Peyer's patch (tissue), 4 donors: ENCODE measurements around the gene HIVEP2.

ENCODE experiments used
- POLR2A ChIP-seq, 2 donors: fragments of 450-650 bp; IDR thresholded peaks; one replicate each; pipeline ENCODE4 v1.5.1; 2017; ENCODE audit warnings: antibody characterized with exemption in 2 of 2, mild to moderate bottlenecking in 2 of 2, moderate library complexity in 2 of 2
- TF ChIP-seq, protein P1 (sequence below), 6 experiments: fragments of 450-650 bp in 4 of 6; fragments of 200-600 bp in 2 of 6; sonication (generic) in 1 of 6; IDR thresholded peaks; one replicate each; pipeline ENCODE4 v1.5.1; 2017 to 2019; ENCODE audit warnings: antibody characterized with exemption in 6 of 6, mild to moderate bottlenecking in 3 of 6, moderate library complexity in 1 of 6

DNA sequence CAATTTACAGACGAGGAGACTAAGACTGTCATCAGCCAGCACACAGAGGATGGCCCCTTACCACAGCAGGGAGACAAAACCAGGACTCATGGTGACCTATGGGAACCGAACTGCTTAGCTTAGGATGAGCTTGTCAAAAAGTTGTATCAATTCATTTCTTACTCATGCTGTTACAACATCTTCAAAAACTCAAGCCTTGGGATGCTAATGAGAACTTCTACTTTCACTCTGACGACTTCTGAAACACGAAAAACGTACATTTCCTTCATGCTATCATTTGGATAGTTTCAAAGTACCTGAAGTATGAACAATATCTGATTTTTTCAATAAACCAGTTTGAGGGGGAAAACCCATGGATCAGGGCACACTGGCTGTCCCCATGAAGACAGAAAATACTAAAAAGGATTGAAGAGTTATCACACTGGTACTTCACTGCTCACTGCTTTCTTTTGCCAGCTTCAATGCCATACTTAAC is 31.9 kb downstream of the HIVEP2 start:
- TF ChIP-seq POLR2A (IDR thresholded peaks at IDR 0.05): no peak
- TF ChIP-seq, protein P1, sequence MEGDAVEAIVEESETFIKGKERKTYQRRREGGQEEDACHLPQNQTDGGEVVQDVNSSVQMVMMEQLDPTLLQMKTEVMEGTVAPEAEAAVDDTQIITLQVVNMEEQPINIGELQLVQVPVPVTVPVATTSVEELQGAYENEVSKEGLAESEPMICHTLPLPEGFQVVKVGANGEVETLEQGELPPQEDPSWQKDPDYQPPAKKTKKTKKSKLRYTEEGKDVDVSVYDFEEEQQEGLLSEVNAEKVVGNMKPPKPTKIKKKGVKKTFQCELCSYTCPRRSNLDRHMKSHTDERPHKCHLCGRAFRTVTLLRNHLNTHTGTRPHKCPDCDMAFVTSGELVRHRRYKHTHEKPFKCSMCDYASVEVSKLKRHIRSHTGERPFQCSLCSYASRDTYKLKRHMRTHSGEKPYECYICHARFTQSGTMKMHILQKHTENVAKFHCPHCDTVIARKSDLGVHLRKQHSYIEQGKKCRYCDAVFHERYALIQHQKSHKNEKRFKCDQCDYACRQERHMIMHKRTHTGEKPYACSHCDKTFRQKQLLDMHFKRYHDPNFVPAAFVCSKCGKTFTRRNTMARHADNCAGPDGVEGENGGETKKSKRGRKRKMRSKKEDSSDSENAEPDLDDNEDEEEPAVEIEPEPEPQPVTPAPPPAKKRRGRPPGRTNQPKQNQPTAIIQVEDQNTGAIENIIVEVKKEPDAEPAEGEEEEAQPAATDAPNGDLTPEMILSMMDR (IDR thresholded peaks at IDR 0.05): no peak
